Neural progenitor cell (in vitro differentiated cells): ENCODE measurements around the gene TBC1D17. TPM values are rescaled to one million over a fixed set of nuclear protein-coding genes. Genes with fewer than 3 reads are reported as not detected.

Source experiments
- DNase-seq: peaks from one replicate; pipeline ENCODE4 v3.0.0-alpha.2; 2016; ENCODE audit warnings: low spot score
- H2AFZ ChIP-seq: fragments of 200-600 bp; sonication (generic); replicated peaks from 2 replicates; pipeline ENCODE4 v1.6.1; 2016; ENCODE audit warnings: antibody characterized with exemption
- H3F3A ChIP-seq: fragments of 200-600 bp; sonication (generic); 2 replicates; pipeline ENCODE4 v1.6.1; 2016; ENCODE audit warnings: antibody characterized with exemption, low read depth
- H3K27ac ChIP-seq: fragments of 200-600 bp; sonication (generic); 2 replicates; pipeline ENCODE4 v1.5.1; 2016; ENCODE audit warnings: mild to moderate bottlenecking
- H3K27me3 ChIP-seq: fragments of 200-600 bp; sonication (generic); 2 replicates; pipeline ENCODE4 v1.6.1; 2016; ENCODE audit warnings: mild to moderate bottlenecking, moderate library complexity
- H3K36me3 ChIP-seq: fragments of 200-600 bp; sonication (generic); 2 replicates; pipeline ENCODE4 v1.5.1; 2016
- H3K4me1 ChIP-seq: fragments of 200-600 bp; sonication (generic); 2 replicates; pipeline ENCODE4 v1.6.1; 2016; ENCODE audit warnings: mixed run types
- H3K4me2 ChIP-seq: fragments of 200-600 bp; sonication (generic); 2 replicates; pipeline ENCODE4 v1.6.1; 2016
- H3K4me3 ChIP-seq: fragments of 200-600 bp; sonication (generic); 2 replicates; pipeline ENCODE4 v1.5.1; 2016
- H3K79me2 ChIP-seq: fragments of 200-600 bp; sonication (generic); 2 replicates; pipeline ENCODE4 v1.6.1; 2016; ENCODE audit warnings: low read depth
- H3K9ac ChIP-seq: fragments of 200-600 bp; sonication (generic); 2 replicates; pipeline ENCODE4 v1.6.1; 2016
- H3K9me3 ChIP-seq: fragments of 200-600 bp; sonication (generic); 2 replicates; pipeline ENCODE4 v1.5.1; 2016; ENCODE audit warnings: low read depth
- H4K20me1 ChIP-seq: fragments of 200-600 bp; sonication (generic); 2 replicates; pipeline ENCODE4 v1.6.1; 2016; ENCODE audit warnings: low read depth
- H3K27ac Mint-ChIP-seq: 3 replicates; pipeline ENCODE4 v1.8.0; 2021; ENCODE audit warnings: mixed read lengths
- H3K27me3 Mint-ChIP-seq: 2 replicates; pipeline ENCODE4 v1.8.0; 2022; ENCODE audit warnings: low read depth, mild to moderate bottlenecking, inconsistent platforms, moderate library complexity, mixed read lengths; ENCODE audit not compliant: insufficient read depth
- H3K36me3 Mint-ChIP-seq: 3 replicates; pipeline ENCODE4 v1.8.0; 2021; ENCODE audit warnings: mixed read lengths
- H3K4me1 Mint-ChIP-seq: 3 replicates; pipeline ENCODE4 v1.8.0; 2021; ENCODE audit warnings: mixed read lengths
- H3K4me3 Mint-ChIP-seq: 3 replicates; pipeline ENCODE4 v1.8.0; 2021; ENCODE audit warnings: mild to moderate bottlenecking, moderate library complexity, mixed read lengths
- H3K9me3 Mint-ChIP-seq: 3 replicates; pipeline ENCODE4 v1.8.0; 2020; ENCODE audit warnings: mixed read lengths
- CTCF ChIP-seq: fragments of 200-600 bp; sonication (generic); IDR thresholded peaks from 2 replicates; pipeline ENCODE4 v1.5.1; 2017; ENCODE audit warnings: antibody characterized with exemption, mild to moderate bottlenecking
- EZH2 ChIP-seq: fragments of 200-600 bp; sonication (generic); IDR thresholded peaks from 2 replicates; pipeline ENCODE4 v1.6.1; 2017; ENCODE audit warnings: antibody characterized with exemption, mild to moderate bottlenecking, moderate library complexity
- EZH2phosphoT487 ChIP-seq: fragments of 200-600 bp; sonication (generic); IDR thresholded peaks from 2 replicates; pipeline ENCODE4 v1.6.1; 2017; ENCODE audit warnings: antibody characterized with exemption
- total RNA-seq: library from RNA; depleted of rRNA; stranded (reverse); fragments of >200 nt; gene quantifications from 2 replicates; pipeline ENCODE4 v1.2.3, GENCODE V29; 2015; ENCODE audit warnings: low replicate concordance

Gene TBC1D17
- total RNA-seq, 1 donor from 2014 or later = 10.4 TPM

GRCh38 chr19:49852631-49853126 lies 24.8 kb upstream of the TBC1D17 start:
- Mint-ChIP-seq H3K4me1 (peaks cover 22% of the 10 kb centered on the region), H3K27me3 (peaks cover 24% of the 10 kb centered on the region), H3K4me3 (peak overlapping the region; percentile 94), H3K27ac (peak overlapping the region; percentile 23), H3K9me3 (peaks cover 15% of the 10 kb centered on the region), H3K36me3 (peaks cover 30% of the 10 kb centered on the region)
- Histone ChIP-seq H3F3A (peaks cover 61% of the 10 kb centered on the region), H3K36me3 (no peaks in the 10 kb centered on the region), H2AFZ (no peak overlapping the region), H3K9ac (peak overlapping the region; percentile 74), H3K27me3 (no peaks in the 10 kb centered on the region), H3K4me2 (peak overlapping the region; percentile 98), H3K27ac (no peak overlapping the region), H3K4me1 (peaks cover 12% of the 10 kb centered on the region), H3K79me2 (peaks cover 72% of the 10 kb centered on the region), H3K4me3 (peak overlapping the region; percentile 88), H4K20me1 (peaks cover 64% of the 10 kb centered on the region), H3K9me3 (no peaks in the 10 kb centered on the region)
- TF ChIP-seq CTCF (no peak), EZH2phosphoT487 (no peak)
- DNase-seq = no peak

- peaks cover 76% of the 10 kb centered on the region for H4K20me1 ChIP-seq
- no peak overlapping the region for H3K27ac ChIP-seq
Observed at GRCh38 chr19:49853852-49854377, 23.6 kb upstream of the TBC1D17 start.

GRCh38 chr19:49854378-49855263 lies 22.9 kb upstream of the TBC1D17 start:
- H3K4me1 Mint-ChIP-seq = peaks cover 25% of the 10 kb centered on the region
- H3K4me2 ChIP-seq = no peak overlapping the region
- TF ChIP-seq EZH2phosphoT487 (no peak), EZH2 (no peak)
- H3K9me3 Mint-ChIP-seq = peaks cover 6% of the 10 kb centered on the region
- no peak overlapping the region for H3K27ac ChIP-seq
- H3K27ac Mint-ChIP-seq = no peak overlapping the region
- H3K4me3 Mint-ChIP-seq = no peak overlapping the region
- no peak for DNase-seq
- peaks cover 80% of the 10 kb centered on the region for H3F3A ChIP-seq
- no peaks in the 10 kb centered on the region for H3K36me3 ChIP-seq
- H2AFZ ChIP-seq = no peak overlapping the region
- no peak overlapping the region for H3K9ac ChIP-seq
- peaks cover 23% of the 10 kb centered on the region for H3K27me3 Mint-ChIP-seq
- peaks cover 82% of the 10 kb centered on the region for H4K20me1 ChIP-seq
- peaks cover 58% of the 10 kb centered on the region for H3K79me2 ChIP-seq
- H3K4me3 ChIP-seq = no peak overlapping the region
- peaks cover 24% of the 10 kb centered on the region for H3K36me3 Mint-ChIP-seq
- no peaks in the 10 kb centered on the region for H3K9me3 ChIP-seq
- no peaks in the 10 kb centered on the region for H3K27me3 ChIP-seq
- peaks cover 12% of the 10 kb centered on the region for H3K4me1 ChIP-seq

More at GRCh38 chr19:49853852-49854377, 23.6 kb upstream of the TBC1D17 start:
- H3K27me3 ChIP-seq = no peaks in the 10 kb centered on the region
- H3K4me3 Mint-ChIP-seq = peak overlapping the region; percentile 80
- H3K9ac ChIP-seq = no peak overlapping the region
- no peak overlapping the region for H3K27ac Mint-ChIP-seq
- H3K36me3 ChIP-seq = no peaks in the 10 kb centered on the region
- no peaks in the 10 kb centered on the region for H3K9me3 ChIP-seq
- DNase-seq = no peak
- H3K4me2 ChIP-seq = peak overlapping the region; percentile 98
- H3K4me1 Mint-ChIP-seq = peaks cover 24% of the 10 kb centered on the region
- H3F3A ChIP-seq = peaks cover 74% of the 10 kb centered on the region
- no peak overlapping the region for H2AFZ ChIP-seq
- TF ChIP-seq EZH2 = no peak
- no peak for TF ChIP-seq EZH2phosphoT487
- TF ChIP-seq CTCF = no peak
- H3K4me1 ChIP-seq = peaks cover 12% of the 10 kb centered on the region
- H3K36me3 Mint-ChIP-seq = peaks cover 26% of the 10 kb centered on the region
- peaks cover 10% of the 10 kb centered on the region for H3K9me3 Mint-ChIP-seq
- peaks cover 26% of the 10 kb centered on the region for H3K27me3 Mint-ChIP-seq
- no peak overlapping the region for H3K4me3 ChIP-seq
- H3K79me2 ChIP-seq = peaks cover 66% of the 10 kb centered on the region
